ENCODE data around the gene NNT. TPM values are rescaled to one million over a fixed set of nuclear protein-coding genes. Genes with fewer than 3 reads are reported as not detected.

The NNT gene
- total RNA-seq, 1 donor from 2014 or later: 656 TPM

DNA sequence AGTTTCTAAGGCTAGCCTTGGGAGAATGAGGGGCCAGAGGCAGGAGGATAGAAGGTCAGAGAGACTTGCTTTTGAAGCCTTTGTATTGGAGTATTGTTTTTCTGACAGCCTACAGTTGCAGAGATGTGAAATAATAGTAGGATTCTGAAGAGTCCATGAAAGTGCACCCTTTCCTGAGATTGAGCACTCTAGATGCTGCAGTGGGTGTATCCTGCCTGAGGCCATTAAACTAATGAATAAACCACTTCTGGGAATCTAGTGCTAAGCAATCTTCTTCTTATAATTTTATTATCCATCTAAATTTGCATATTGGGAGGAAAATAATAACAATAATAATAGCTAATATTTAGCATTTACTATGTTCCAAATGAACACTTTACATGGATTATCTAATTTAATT is 19.3 kb upstream of the NNT start:
- TF ChIP-seq, protein P1, sequence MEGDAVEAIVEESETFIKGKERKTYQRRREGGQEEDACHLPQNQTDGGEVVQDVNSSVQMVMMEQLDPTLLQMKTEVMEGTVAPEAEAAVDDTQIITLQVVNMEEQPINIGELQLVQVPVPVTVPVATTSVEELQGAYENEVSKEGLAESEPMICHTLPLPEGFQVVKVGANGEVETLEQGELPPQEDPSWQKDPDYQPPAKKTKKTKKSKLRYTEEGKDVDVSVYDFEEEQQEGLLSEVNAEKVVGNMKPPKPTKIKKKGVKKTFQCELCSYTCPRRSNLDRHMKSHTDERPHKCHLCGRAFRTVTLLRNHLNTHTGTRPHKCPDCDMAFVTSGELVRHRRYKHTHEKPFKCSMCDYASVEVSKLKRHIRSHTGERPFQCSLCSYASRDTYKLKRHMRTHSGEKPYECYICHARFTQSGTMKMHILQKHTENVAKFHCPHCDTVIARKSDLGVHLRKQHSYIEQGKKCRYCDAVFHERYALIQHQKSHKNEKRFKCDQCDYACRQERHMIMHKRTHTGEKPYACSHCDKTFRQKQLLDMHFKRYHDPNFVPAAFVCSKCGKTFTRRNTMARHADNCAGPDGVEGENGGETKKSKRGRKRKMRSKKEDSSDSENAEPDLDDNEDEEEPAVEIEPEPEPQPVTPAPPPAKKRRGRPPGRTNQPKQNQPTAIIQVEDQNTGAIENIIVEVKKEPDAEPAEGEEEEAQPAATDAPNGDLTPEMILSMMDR (IDR thresholded peaks at IDR 0.05; ENCODE audit: borderline replicate concordance): no peak
- no peaks in the 10 kb centered on the region for H3K27me3 ChIP-seq (ENCODE audit: low read depth)
- DNase-seq: no peak
- peaks cover 18% of the 10 kb centered on the region for H3K36me3 ChIP-seq
- H3K4me1 ChIP-seq: peaks cover 6% of the 10 kb centered on the region
- no peaks in the 10 kb centered on the region for H3K9me3 ChIP-seq (replicated peaks)
- no peak overlapping the region for H3K4me3 ChIP-seq
- intact Hi-C loops (cut with micrococcal nuclease): no loop called here
- no peak overlapping the region for H3K27ac ChIP-seq (replicated peaks)

DNA sequence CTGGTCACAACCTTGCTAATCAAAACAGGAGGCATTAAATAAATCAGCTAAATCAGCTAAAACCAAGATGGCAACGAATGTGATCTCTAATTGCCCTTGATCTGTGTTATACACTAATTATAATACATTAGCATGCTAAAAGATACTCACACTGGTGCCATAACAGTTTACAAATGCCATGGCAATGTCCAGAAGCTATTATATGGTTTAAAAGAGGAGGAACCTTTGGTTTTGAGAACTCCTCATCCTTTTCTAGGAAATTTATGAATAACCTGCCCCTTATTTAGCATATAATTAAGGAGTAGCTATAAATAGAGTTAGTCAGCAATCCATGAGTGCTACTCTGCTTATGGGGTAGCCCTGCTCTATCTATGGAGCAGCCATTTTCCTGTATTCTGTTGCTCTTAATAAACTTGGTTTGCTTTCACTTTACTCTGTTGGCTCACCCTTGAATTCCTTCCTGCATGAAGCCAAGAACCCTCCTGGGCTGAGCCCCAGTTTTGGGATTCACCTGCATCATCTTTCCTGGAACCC is 18.7 kb upstream of the NNT start:
- no peak for DNase-seq
- TF ChIP-seq, protein P1 (IDR thresholded peaks at IDR 0.05; ENCODE audit: borderline replicate concordance): no peak
- H3K27me3 ChIP-seq (ENCODE audit: low read depth): no peaks in the 10 kb centered on the region
- H3K36me3 ChIP-seq: peaks cover 18% of the 10 kb centered on the region
- H3K4me1 ChIP-seq: peaks cover 6% of the 10 kb centered on the region
- no peaks in the 10 kb centered on the region for H3K9me3 ChIP-seq (replicated peaks)
- no peak overlapping the region for H3K27ac ChIP-seq (replicated peaks)
- intact Hi-C loops (cut with micrococcal nuclease): no loop called here
- H3K4me3 ChIP-seq: no peak overlapping the region

DNA sequence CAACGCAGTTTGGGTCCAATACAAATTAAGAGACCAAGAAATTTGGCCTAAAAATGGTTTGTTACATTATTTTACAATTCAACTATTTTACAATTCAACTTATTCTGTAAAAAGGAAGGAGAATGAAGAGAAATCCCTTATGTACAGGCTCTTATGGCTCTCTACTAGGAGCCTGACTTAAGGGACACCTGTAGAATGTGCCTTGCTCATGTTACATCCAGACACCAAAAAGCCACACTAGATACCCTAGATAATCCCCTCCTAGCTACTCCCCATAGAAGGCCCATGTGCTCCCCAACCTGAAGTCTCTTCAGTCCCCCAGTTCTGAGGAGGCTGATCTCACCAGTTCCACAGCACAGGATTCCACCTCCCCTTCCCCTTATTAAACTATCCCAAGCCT is 14.1 kb upstream of the NNT start:
- peaks cover 10% of the 10 kb centered on the region for H3K36me3 ChIP-seq
- intact Hi-C loops (cut with micrococcal nuclease): no loop called here
- H3K4me3 ChIP-seq: no peak overlapping the region
- peaks cover 9% of the 10 kb centered on the region for H3K4me1 ChIP-seq
- no peaks in the 10 kb centered on the region for H3K27me3 ChIP-seq (ENCODE audit: low read depth)
- no peak overlapping the region for H3K27ac ChIP-seq (replicated peaks)
- DNase-seq: no peak
- no peaks in the 10 kb centered on the region for H3K9me3 ChIP-seq (replicated peaks)
- TF ChIP-seq, protein P1 (IDR thresholded peaks at IDR 0.05; ENCODE audit: borderline replicate concordance): no peak

DNA sequence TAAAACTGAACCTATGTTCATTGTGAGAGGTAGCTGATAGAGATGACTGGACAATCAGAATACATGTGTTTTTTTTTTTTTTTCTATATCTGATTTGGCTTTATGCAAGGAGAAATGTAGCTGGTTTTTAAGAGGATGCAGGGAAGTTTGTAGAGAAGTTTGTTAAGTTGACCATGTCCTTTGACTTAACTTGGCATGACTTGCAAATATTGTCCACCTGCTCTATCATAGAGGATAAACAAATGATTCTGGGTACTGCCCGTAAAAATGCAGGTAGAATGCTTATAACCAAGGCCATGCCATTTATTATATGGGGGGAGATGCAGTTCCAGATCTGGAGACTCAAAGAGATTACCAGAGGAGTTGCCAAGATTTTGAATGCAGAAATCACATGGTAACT is 13.7 kb upstream of the NNT start:
- DNase-seq: no peak
- Histone ChIP-seq H3K4me1 (peaks cover 9% of the 10 kb centered on the region), H3K4me3 (no peak overlapping the region), H3K27ac (replicated peaks) (no peak overlapping the region), H3K36me3 (peaks cover 10% of the 10 kb centered on the region), H3K27me3 (ENCODE audit: low read depth) (no peaks in the 10 kb centered on the region), H3K9me3 (replicated peaks) (no peaks in the 10 kb centered on the region)
- intact Hi-C loops (cut with micrococcal nuclease): no loop called here
- TF ChIP-seq, protein P1 (IDR thresholded peaks at IDR 0.05; ENCODE audit: borderline replicate concordance): no peak

DNA sequence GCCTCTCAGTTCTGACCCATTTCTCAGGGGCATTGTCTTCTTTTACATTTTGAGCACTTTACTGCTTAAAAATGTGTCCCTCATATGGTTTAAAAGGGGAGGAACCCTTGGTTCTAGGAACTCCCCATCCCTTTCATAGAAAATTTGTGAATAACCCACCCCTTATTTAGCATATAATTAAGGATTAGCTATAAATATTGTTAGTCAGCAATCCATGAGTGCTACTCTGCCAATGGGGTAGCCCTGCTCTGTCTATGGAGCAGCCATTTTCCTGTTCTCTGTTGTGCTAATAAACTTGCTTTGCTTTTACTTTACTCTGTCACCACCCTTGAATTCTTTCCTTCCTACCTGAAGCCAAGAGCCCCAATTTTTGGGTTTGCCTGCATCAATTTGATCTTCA is 12.3 kb upstream of the NNT start:
- H3K27me3 ChIP-seq (ENCODE audit: low read depth): no peaks in the 10 kb centered on the region
- H3K27ac ChIP-seq (replicated peaks): no peak overlapping the region
- no peak overlapping the region for H3K4me3 ChIP-seq
- no peaks in the 10 kb centered on the region for H3K9me3 ChIP-seq (replicated peaks)
- intact Hi-C loops (cut with micrococcal nuclease): no loop called here
- peaks cover 9% of the 10 kb centered on the region for H3K4me1 ChIP-seq
- H3K36me3 ChIP-seq: peaks cover 10% of the 10 kb centered on the region
- TF ChIP-seq, protein P1 (IDR thresholded peaks at IDR 0.05; ENCODE audit: borderline replicate concordance): no peak
- no peak for DNase-seq
